ENCODE data around the gene SPTBN4. TPM values are rescaled to one million over a fixed set of nuclear protein-coding genes. Genes with fewer than 3 reads are reported as not detected.

The SPTBN4 gene
- total and polyA plus RNA-seq, 10 donors, result 0.30 to 2.3 (median 0.66) TPM

GRCh38 chr19:40580619-40581018 is 113.8 kb downstream of the SPTBN4 start:
- 93 to 99% (median 95%) methylated on average over 13 of the region's 13 CpGs for WGBS, 5 donors
- Histone ChIP-seq H3K36me3 (peaks cover 7 to 78% (median 62%) of the 10 kb centered on the region in 6 donors), H3K4me3 (peak overlapping the region in 3 of 8 donors; percentile 7 to 52 (median 13))

GRCh38 chr19:40581531-40581930 is 114.7 kb downstream of the SPTBN4 start:
- peaks cover 5 to 82% (median 31%) of the 10 kb centered on the region in 6 donors for H3K4me1 ChIP-seq
- TF ChIP-seq POLR2A (IDR thresholded peaks at IDR 0.05) (no peak), CTCF (IDR thresholded peaks at IDR 0.05 in 8 of 11, conservative IDR thresholded peaks at IDR 0.05 in 3 of 11) (no peak), POLR2AphosphoS5 (IDR thresholded peaks at IDR 0.05) (no peak)
- peak overlapping the region in 2 of 8 donors; percentile 93 to 97 for H3K27ac ChIP-seq
- no peak for DNase-seq
- H3K9me3 ChIP-seq, result no peaks in the 10 kb centered on the region
- no peak overlapping the region for H3K4me3 ChIP-seq
- H3K36me3 ChIP-seq, result peaks cover 7 to 87% (median 72%) of the 10 kb centered on the region in 6 donors
- intact Hi-C loops (cut with DNase I; ENCODE audit: low total_unique reads), result no loop called here
- WGBS, 5 donors, result 94 to 99% (median 97%) methylated on average over 5 of the region's 5 CpGs
- H3K27me3 ChIP-seq (replicated peaks in 1 of 7), result no peaks in the 10 kb centered on the region

More at GRCh38 chr19:40580619-40581018, 113.8 kb downstream of the SPTBN4 start:
- Histone ChIP-seq H3K27ac (peak overlapping the region in 7 of 8 donors; percentile 73 to 97 (median 88)), H3K9me3 (no peaks in the 10 kb centered on the region), H3K4me1 (peaks cover 7 to 83% (median 38%) of the 10 kb centered on the region in 6 donors), H3K27me3 (replicated peaks in 1 of 7) (no peaks in the 10 kb centered on the region)
- intact Hi-C loops (cut with DNase I; ENCODE audit: low total_unique reads), result no loop called here
- TF ChIP-seq POLR2A (IDR thresholded peaks at IDR 0.05), result no peak
- no peak for TF ChIP-seq CTCF (IDR thresholded peaks at IDR 0.05 in 8 of 11, conservative IDR thresholded peaks at IDR 0.05 in 3 of 11)
- no peak for TF ChIP-seq POLR2AphosphoS5 (IDR thresholded peaks at IDR 0.05)
- peak; percentile 74 for DNase-seq

- H3K27me3 ChIP-seq (replicated peaks in 1 of 7), result no peaks in the 10 kb centered on the region
- TF ChIP-seq POLR2A (IDR thresholded peaks at IDR 0.05) (no peak), CTCF (IDR thresholded peaks at IDR 0.05 in 8 of 11, conservative IDR thresholded peaks at IDR 0.05 in 3 of 11) (no peak), POLR2AphosphoS5 (IDR thresholded peaks at IDR 0.05) (no peak)
- WGBS, 5 donors, result 87 to 100% (median 93%) methylated on average over 1 to 2 of the region's 2 CpGs
- peak overlapping the region in 1 of 8 donors; percentile 31 for H3K27ac ChIP-seq
- H3K4me1 ChIP-seq, result peaks cover 2 to 84% (median 27%) of the 10 kb centered on the region in 6 donors
- intact Hi-C loops (cut with DNase I; ENCODE audit: low total_unique reads), result no loop called here
- DNase-seq, result no peak
- H3K36me3 ChIP-seq, result peaks cover 7 to 96% (median 81%) of the 10 kb centered on the region in 6 donors
- no peak overlapping the region for H3K4me3 ChIP-seq
- no peaks in the 10 kb centered on the region for H3K9me3 ChIP-seq
Measured at GRCh38 chr19:40582467-40582866, 115.7 kb downstream of the SPTBN4 start.

- intact Hi-C loops (cut with DNase I; ENCODE audit: low total_unique reads), result no loop called here
- 83 to 91% (median 86%) methylated on average over 11 to 14 of the region's 14 CpGs for WGBS, 5 donors
- no peaks in the 10 kb centered on the region for H3K27me3 ChIP-seq (replicated peaks in 1 of 7)
- DNase-seq, result no peak
- H3K4me3 ChIP-seq, result no peak overlapping the region
- no peaks in the 10 kb centered on the region for H3K9me3 ChIP-seq
- peaks cover 7 to 100% (median 86%) of the 10 kb centered on the region in 6 donors for H3K36me3 ChIP-seq
- peak overlapping the region in 1 of 8 donors; percentile 91 for H3K27ac ChIP-seq
- TF ChIP-seq CTCF (IDR thresholded peaks at IDR 0.05 in 8 of 11, conservative IDR thresholded peaks at IDR 0.05 in 3 of 11) (no peak), POLR2A (IDR thresholded peaks at IDR 0.05) (no peak), POLR2AphosphoS5 (IDR thresholded peaks at IDR 0.05) (peak in 2 of 3 donors; percentile 20 to 61)
- H3K4me1 ChIP-seq, result peaks cover 0 to 76% (median 19%) of the 10 kb centered on the region in 6 donors
Measured at GRCh38 chr19:40583283-40583682, 116.5 kb downstream of the SPTBN4 start.
